HG02763 (cell line): ENCODE results near the gene DOCK2.

Experiments used
- ATAC-seq: cut with Tn5 transposase; IDR thresholded peaks from one replicate; pipeline ENCODE4 v1.9.1; 2021; ENCODE audit warnings: mild to moderate bottlenecking, moderate library complexity; ENCODE audit not compliant: unreplicated experiment

The DOCK2 gene

DNA sequence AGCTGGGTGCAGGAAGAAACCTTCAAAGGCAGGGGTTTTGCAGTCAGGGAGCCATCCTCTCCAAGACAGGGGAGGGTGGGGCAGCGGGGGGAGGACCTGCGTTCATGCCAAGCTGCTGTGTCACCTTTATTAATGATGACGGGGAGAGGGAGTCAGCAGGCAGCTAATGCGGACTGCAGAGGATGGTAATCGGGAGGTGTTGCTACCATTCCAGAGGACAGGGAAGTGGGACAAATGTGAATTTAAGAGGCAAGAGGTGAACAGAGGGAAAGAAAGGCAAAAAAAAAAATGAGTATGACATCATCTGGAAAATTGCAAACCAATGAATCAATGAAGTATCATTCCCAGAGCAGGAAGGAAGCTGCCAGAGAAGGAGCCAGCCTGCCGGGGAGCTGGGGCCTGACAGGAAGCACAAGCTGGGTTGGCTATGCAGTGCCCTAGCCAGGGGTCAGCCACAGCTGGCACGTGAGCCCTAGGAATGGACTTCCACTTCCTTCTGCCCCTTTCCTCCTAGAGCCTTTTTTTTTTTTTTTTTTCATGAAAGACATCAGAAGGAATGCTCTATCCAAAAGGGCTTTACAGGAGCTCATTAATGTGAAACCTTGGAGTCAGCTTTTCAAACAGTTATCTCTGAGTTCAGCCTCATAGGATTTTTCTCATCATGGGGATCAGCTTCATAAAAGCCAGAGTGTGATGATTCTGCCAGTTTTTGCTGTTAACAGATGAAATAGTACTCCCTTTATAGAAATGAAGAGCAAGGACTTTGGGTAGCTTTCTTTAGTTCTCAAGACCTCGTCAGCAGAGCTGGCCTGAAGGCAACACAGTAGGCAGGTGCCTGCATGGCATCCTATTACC lies 334.1 kb downstream of the DOCK2 start:
- no peak for ATAC-seq

GRCh38 chr5:169971780-169972179 lies 334.7 kb downstream of the DOCK2 start:
- ATAC-seq, result no peak

GRCh38 chr5:169973056-169973455 lies 336.0 kb downstream of the DOCK2 start:
- ATAC-seq, result no peak

- no peak for ATAC-seq
Observed at GRCh38 chr5:169974121-169974770, 337.2 kb downstream of the DOCK2 start.

DNA sequence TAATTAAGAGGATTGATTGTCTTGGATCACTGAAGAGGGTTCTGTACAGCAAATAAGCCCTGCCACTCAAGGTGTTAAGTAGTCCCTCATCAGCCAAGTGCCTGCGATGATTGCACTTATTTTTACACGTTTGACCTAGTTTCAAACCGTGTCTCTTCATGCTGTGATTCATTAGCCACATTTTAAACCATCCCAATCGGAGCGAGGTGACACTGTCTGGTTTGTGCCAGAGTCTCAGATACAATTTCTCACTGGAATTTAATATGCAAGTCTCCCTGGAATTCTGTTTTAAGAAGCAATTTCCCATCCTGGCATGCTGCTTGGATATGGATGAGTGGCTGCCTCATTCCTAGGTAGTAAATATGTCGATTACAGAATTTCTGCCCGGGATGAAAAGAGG lies 341.6 kb downstream of the DOCK2 start:
- no peak for ATAC-seq

GRCh38 chr5:169979871-169980270 lies 342.8 kb downstream of the DOCK2 start:
- no peak for ATAC-seq

- ATAC-seq, result no peak
Observed at GRCh38 chr5:169980418-169981053, 343.5 kb downstream of the DOCK2 start, which contains the start of gene INSYN2B. TSS of gene INSYN2B (minus strand) at chr5:169980495. CDS start at chr5:169883898, 96,597 bp downstream.

- ATAC-seq, result no peak
Observed at GRCh38 chr5:169988206-169988605, 351.1 kb downstream of the DOCK2 start.

DNA sequence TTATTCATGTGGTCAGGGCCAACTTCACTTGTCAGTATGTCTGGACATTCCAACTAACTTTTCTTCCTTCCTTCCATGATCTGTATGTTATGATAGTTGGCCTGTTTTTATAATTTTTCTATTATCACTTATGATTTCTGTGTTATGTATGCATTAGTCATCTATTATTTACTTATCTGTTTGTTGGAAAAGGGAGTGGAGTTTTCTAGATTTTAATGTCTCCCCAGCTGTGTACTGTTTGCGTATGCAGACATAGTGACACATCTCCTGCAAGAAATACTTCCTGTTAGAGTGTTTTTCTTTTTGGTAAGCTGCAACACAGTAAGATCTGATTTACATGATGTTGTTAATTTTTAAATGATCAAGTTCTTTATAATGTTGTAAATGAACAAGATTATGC lies 351.9 kb downstream of the DOCK2 start:
- ATAC-seq, result no peak

DNA sequence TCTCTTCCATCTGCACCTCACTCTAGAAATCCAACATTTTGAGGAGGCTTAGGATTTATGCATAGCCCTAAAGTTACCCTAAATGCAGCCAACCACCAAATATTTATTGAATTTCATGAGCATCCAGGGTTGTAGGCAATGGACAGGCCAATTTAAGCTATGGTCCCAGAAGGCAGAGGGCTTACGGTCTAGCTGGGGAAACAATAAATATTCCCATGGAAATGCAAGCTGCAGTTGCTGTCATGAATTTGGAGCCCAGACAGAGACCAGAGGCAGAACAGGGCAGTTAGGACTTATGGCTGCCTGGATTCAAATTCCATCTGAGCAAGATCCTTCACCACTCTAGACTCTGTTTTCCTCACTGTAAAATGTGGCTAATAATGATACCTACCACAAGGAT lies 352.3 kb downstream of the DOCK2 start:
- no peak for ATAC-seq

GRCh38 chr5:169991115-169991869 lies 354.2 kb downstream of the DOCK2 start:
- no peak for ATAC-seq

DNA sequence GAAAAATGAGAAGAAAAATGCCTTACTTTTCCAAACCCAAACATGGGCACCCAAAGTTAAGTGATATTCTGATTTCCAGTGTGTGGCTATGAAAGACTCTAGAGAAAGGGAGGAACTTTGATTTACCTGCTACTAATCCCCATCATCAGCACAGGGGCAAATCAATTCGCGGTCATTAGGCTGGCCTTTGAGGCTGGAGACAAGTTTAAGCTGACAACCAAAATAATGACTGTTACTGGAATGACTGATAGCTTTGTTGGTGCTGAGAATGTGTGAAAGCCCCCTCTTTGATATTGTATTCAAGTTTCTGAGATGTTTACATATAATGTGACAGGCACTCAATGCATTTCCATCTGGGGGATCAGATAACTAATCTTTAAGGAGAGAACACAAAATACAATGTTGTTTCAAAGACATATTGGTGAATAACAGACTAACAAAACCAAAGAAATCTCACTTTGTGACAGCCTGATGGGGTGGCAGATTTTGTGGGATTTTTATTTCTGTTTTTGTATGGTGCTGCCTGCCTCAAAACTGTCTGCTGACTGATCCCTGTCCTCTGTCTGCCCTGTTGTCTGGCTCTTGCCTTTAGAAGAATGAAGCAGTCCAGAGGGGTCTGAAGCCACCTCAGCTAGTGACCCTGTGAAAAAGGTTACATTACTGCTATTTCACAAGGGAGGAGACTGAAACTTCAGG lies 355.9 kb downstream of the DOCK2 start:
- no peak for ATAC-seq

GRCh38 chr5:169993485-169993790 lies 356.4 kb downstream of the DOCK2 start:
- ATAC-seq, result no peak

GRCh38 chr5:169997798-169998197 lies 360.7 kb downstream of the DOCK2 start:
- no peak for ATAC-seq

DNA sequence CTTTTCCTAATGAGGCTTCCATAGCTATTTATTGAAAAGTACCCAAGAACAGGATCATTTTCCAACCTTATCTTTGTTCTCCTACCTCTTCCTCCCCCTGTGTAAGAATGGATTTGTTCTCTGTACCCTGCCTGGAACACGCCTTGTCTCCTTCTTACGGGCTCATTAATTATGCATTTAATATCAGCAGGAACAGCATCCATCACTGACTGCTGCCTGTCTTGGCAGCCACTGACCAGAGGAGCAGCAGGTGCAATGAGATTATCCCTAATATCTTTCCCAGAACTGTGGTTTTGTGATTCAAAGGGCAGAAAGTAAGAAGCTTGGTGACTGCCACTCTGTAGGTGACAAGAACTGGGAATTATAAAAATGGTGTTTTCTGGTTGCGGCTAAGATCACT lies 362.5 kb downstream of the DOCK2 start:
- ATAC-seq, result no peak

DNA sequence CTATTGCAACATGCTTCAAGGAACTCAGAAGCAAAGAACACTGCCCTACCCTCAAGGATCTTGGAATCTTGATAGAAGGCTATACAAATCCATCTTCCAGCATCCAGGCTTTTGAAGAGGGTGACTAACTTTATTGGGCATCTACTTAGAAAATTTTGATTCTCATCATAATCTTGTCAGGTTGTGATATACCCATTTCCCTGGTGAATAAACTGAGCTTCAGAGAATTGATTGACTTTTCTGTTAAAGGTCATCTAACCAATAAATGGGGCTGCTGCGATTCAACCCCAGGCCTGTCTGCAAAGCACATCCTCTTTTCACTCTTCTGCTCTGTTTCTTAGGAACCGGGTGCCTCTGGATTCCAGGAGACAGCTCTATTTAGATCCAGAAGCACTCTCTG lies 363.1 kb downstream of the DOCK2 start:
- no peak for ATAC-seq

DNA sequence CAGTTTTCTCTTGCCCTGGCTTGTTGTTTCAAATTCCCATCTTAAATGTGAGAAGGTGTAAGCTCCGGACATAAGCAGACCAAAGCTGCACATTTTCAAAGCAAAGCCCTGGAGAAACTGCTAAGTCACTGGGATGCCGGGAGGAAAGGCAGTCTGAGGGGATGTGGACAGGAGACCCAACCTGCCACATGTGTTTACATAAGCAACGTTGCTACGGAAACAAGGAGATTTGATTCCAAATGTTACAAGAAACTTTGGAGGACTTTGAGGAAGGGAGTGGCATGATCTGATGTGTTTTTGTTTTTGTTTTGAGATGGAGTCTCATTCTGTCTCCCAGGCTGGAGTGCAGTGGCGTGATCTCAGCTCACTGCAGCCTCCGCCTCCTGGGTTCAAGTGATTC lies 368.9 kb downstream of the DOCK2 start:
- no peak for ATAC-seq

- ATAC-seq, result no peak
Observed at GRCh38 chr5:170008376-170008775, 371.3 kb downstream of the DOCK2 start.

GRCh38 chr5:170010595-170010994 lies 373.5 kb downstream of the DOCK2 start:
- no peak for ATAC-seq

DNA sequence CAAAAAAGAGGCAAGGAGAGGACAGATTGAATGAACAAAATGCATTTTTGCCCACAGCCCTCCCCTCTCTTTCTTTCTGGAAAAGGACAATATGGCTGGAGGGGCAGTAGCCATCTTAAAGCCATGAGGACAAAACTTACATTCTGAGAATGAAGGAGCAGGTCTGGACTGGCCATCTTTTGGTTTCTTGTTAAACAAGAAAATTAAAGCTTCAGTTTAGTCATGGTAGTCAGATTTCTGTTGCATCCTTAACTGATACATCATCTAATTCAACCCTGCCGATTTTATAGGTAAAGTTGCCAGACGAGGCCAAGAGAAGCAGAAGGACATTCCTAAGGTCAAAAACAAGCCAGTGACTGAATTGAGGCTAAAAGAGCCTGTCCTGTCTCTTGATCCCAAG lies 374.7 kb downstream of the DOCK2 start:
- no peak for ATAC-seq

GRCh38 chr5:170012622-170013021 lies 375.5 kb downstream of the DOCK2 start:
- no peak for ATAC-seq
